SJSA1 (cell line): ENCODE data around the gene RLN1. TPM values are rescaled to one million over a fixed set of nuclear protein-coding genes. Genes with fewer than 3 reads are reported as not detected.
"Not testable (repeated sequence)": the region's sequence is repeated elsewhere in the genome, so short reads cannot be mapped to it uniquely, and the experiment has no call there.

Experiments
- DNase-seq, 2 experiments: peaks; one replicate each; pipeline ENCODE4 v3.0.0-alpha.2; 2015 to 2020; ENCODE audit warnings: low spot score in 2 of 2, low read depth in 1 of 2
- H3K27ac ChIP-seq: fragments of 250-450 bp; sonication (Bioruptor Pico); 2 replicates; pipeline ENCODE4 v1.5.1; 2020; ENCODE audit warnings: mild to moderate bottlenecking, moderate library complexity
- H3K27me3 ChIP-seq: fragments of 250-450 bp; sonication (Bioruptor Pico); replicated peaks from 2 replicates; pipeline ENCODE4 v1.5.1; 2020; ENCODE audit warnings: mild to moderate bottlenecking, moderate library complexity
- H3K36me3 ChIP-seq: fragments of 250-450 bp; sonication (Bioruptor Pico); 2 replicates; pipeline ENCODE4 v1.5.1; 2020; ENCODE audit warnings: mild to moderate bottlenecking
- H3K4me1 ChIP-seq: fragments of 250-450 bp; sonication (Bioruptor Pico); replicated peaks from 2 replicates; pipeline ENCODE4 v1.6.1; 2021; ENCODE audit warnings: mild to moderate bottlenecking
- H3K4me3 ChIP-seq: fragments of 250-450 bp; sonication (Bioruptor Pico); 2 replicates; pipeline ENCODE4 v1.5.1; 2020; ENCODE audit warnings: mild to moderate bottlenecking
- H3K9me3 ChIP-seq: fragments of 250-450 bp; sonication (Bioruptor Pico); replicated peaks from 2 replicates; pipeline ENCODE4 v1.5.1; 2020; ENCODE audit warnings: mild to moderate bottlenecking
- total RNA-seq: library from RNA; depleted of rRNA; stranded (reverse); fragments of >200 nt; shearing (Covaris generic); gene quantifications from 2 replicates; pipeline ENCODE4 v1.2.3, GENCODE V29; 2014; rRNA removed

Gene RLN1
- not detected in 2 replicates for total RNA-seq

GRCh38 chr9:5338992-5339981, at the start of gene RLN1:
TSS of gene RLN1 (minus strand) at chr9:5339876. CDS start at chr9:5339746, 130 bp downstream.
- not testable (repeated sequence) for H3K36me3 ChIP-seq, DNase-seq, H3K4me1 ChIP-seq, H3K27ac ChIP-seq, H3K4me3 ChIP-seq, H3K27me3 ChIP-seq, H3K9me3 ChIP-seq

- Histone ChIP-seq H3K27me3 (no peaks in the 10 kb centered on the region), H3K27ac (no peak overlapping the region), H3K4me1 (peaks cover 23% of the 10 kb centered on the region), H3K9me3 (no peaks in the 10 kb centered on the region), H3K36me3 (no peaks in the 10 kb centered on the region), H3K4me3 (no peak overlapping the region)
- peak; percentile 53 to 59 for DNase-seq
Measured at GRCh38 chr9:5389109-5389732, 49.5 kb upstream of the RLN1 start.

DNA sequence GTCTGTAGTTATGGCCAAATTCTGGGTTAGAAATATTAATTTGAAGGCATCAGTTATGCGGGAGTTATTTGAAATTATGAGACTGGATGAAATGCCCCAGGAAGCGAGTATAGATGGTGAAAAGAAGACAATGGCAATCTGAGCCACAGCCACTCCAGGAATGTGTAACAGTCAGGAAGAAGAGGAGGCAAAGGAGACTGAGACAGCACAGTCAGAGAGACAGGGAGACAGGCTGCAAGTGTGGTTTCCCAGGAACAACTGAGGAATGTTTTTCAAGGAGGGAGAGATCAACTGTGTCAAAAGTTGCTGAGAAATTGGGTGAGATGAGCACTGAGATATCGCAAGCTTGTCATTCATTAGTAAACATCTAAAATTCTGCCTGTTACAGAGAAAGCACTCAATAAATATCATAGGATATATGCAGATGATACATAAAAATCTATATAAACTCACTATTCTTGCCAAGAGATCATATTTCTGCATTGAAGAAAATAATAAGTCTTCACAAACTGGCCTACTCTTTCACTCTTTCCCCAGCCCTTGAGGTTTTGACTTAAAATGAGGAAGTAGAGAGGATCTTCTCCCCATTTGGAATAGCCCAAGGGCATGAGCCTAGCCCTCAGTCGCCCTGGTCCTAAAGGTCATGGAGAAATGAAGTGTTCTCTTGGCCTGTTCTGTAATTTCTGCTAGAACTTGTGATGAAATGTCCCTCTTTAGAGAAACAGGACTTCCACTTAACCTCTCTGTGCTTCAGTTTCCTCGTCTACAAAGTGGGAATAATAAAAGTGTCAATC, 48.5 kb upstream of the RLN1 start:
- H3K9me3 ChIP-seq: no peaks in the 10 kb centered on the region
- no peak overlapping the region for H3K4me3 ChIP-seq
- H3K36me3 ChIP-seq: no peaks in the 10 kb centered on the region
- peaks cover 23% of the 10 kb centered on the region for H3K4me1 ChIP-seq
- peak overlapping the region; percentile 77 for H3K27ac ChIP-seq
- DNase-seq: peak; percentile 44 to 47
- H3K27me3 ChIP-seq: no peaks in the 10 kb centered on the region

DNA sequence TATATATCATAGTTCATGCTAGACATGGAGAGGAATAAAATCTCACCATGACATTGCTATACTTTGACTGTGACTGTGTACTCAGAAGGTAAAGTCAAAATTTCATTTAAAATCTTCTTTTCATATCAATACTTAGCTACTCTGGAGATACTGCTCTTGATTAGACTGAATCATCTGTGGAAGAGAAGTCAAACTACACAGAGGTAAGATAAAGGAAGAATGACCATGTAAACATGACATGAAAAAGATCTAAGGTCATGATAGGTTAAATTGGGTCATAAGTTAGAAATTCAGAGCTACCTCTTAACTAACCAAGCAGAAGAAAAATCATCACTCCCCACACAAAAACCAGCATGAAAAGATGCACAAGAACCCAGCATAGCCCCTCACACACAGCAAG, 44.8 kb upstream of the RLN1 start:
- Histone ChIP-seq H3K4me1 (peaks cover 20% of the 10 kb centered on the region), H3K4me3 (no peak overlapping the region), H3K36me3 (no peaks in the 10 kb centered on the region), H3K27ac (no peak overlapping the region), H3K9me3 (no peaks in the 10 kb centered on the region), H3K27me3 (no peaks in the 10 kb centered on the region)
- DNase-seq: no peak

DNA sequence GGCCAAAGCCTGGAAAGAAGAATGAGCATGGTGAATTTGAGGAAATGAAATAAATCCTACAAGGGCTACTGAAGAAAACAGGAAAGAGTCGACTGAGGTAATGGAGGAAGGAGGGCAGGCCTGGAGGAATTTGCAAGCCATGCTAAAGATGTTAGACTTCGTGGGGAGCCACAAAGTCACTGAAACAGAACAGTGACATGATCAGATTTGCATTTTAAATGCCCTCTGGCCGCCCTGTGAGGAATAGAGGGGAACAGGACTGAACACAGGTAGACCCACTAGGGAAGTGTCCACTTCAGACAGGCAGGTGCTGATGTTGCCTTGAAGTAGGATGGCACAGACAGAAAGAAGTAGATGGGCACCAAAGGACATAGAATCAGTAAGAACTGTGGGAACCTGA, 42.8 kb upstream of the RLN1 start:
- H3K36me3 ChIP-seq: no peaks in the 10 kb centered on the region
- H3K9me3 ChIP-seq: no peaks in the 10 kb centered on the region
- H3K4me1 ChIP-seq: peaks cover under 1% of the 10 kb centered on the region
- no peak for DNase-seq
- H3K4me3 ChIP-seq: no peak overlapping the region
- H3K27me3 ChIP-seq: no peaks in the 10 kb centered on the region
- no peak overlapping the region for H3K27ac ChIP-seq

GRCh38 chr9:5375790-5376477, 36.3 kb upstream of the RLN1 start:
- Histone ChIP-seq H3K4me1 (no peaks in the 10 kb centered on the region), H3K27ac (no peak overlapping the region), H3K36me3 (no peaks in the 10 kb centered on the region), H3K4me3 (no peak overlapping the region), H3K9me3 (no peaks in the 10 kb centered on the region), H3K27me3 (no peaks in the 10 kb centered on the region)
- no peak for DNase-seq

DNA sequence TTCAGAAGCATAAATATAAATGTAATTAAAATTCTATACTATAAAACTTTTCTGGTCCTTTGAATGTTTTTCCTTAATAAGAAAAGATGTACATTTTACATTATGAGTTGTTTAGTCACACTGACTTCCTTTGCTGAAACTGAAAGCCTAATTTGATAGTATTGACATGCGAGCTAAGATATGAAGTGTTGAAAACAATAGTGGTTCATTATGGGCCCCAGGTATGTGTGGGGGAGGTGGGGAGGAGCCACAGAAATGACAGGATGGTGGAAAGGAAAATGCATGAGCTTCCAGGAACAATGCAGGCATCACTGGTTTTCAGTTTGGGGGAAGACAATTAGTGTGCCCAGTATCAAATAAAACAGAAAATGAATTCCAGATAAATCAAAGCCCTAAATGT, 35.4 kb upstream of the RLN1 start:
- Histone ChIP-seq H3K36me3 (no peaks in the 10 kb centered on the region), H3K27me3 (no peaks in the 10 kb centered on the region), H3K4me1 (no peaks in the 10 kb centered on the region), H3K27ac (no peak overlapping the region), H3K9me3 (no peaks in the 10 kb centered on the region), H3K4me3 (no peak overlapping the region)
- DNase-seq: no peak

GRCh38 chr9:5364294-5365024, 24.8 kb upstream of the RLN1 start:
- Histone ChIP-seq H3K27me3 (no peaks in the 10 kb centered on the region), H3K9me3 (no peaks in the 10 kb centered on the region), H3K4me3 (no peak overlapping the region), H3K4me1 (no peaks in the 10 kb centered on the region), H3K27ac (no peak overlapping the region), H3K36me3 (no peaks in the 10 kb centered on the region)
- no peak for DNase-seq

DNA sequence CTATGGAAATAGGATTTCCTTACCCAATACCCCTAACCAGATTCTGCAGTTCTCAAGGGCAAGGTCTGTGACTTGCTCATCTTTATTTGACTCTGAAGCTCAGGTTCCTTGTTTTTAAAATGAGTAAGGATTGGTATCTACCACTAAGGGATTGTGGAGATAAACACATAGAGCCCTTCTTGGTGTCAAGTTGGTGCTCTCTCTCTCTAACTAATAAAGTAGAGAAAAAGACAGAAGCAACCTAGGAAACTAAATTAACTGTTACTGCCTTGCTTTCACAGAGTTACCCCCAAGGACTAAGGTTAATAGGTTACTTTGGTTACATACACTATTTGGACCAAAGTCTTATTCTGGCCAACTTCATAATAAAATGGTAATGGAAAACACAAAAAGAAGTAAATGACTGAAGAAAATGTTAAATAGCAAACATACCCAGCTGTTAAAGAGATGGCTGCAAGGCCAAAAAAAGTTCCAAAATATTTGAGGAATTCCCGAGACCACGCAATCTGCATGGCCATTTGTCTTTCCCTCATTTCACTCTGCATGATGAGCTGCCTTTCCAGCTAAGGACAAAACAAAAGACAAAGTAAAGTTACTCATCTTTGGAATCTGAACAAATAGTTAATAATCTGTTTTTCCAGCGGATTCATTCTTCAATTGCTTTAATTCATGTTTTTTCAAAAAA, 21.8 kb upstream of the RLN1 start:
- Histone ChIP-seq H3K27ac (no peak overlapping the region), H3K27me3 (no peaks in the 10 kb centered on the region)
- no peak for DNase-seq

GRCh38 chr9:5360341-5360740, 20.7 kb upstream of the RLN1 start:
- Histone ChIP-seq H3K27me3 (no peaks in the 10 kb centered on the region), H3K36me3 (no peaks in the 10 kb centered on the region), H3K27ac (no peak overlapping the region), H3K4me1 (no peaks in the 10 kb centered on the region), H3K4me3 (no peak overlapping the region), H3K9me3 (no peaks in the 10 kb centered on the region)
- no peak for DNase-seq

More for the DNA sequence above, 21.8 kb upstream of the RLN1 start:
- Histone ChIP-seq H3K36me3 (no peaks in the 10 kb centered on the region), H3K9me3 (no peaks in the 10 kb centered on the region), H3K4me1 (no peaks in the 10 kb centered on the region), H3K4me3 (no peak overlapping the region)

GRCh38 chr9:5357431-5358105, 17.9 kb upstream of the RLN1 start:
- no peak for DNase-seq
- H3K36me3 ChIP-seq: no peaks in the 10 kb centered on the region
- H3K4me1 ChIP-seq: no peaks in the 10 kb centered on the region
- H3K9me3 ChIP-seq: no peaks in the 10 kb centered on the region
- no peak overlapping the region for H3K27ac ChIP-seq
- no peaks in the 10 kb centered on the region for H3K27me3 ChIP-seq
- no peak overlapping the region for H3K4me3 ChIP-seq

DNA sequence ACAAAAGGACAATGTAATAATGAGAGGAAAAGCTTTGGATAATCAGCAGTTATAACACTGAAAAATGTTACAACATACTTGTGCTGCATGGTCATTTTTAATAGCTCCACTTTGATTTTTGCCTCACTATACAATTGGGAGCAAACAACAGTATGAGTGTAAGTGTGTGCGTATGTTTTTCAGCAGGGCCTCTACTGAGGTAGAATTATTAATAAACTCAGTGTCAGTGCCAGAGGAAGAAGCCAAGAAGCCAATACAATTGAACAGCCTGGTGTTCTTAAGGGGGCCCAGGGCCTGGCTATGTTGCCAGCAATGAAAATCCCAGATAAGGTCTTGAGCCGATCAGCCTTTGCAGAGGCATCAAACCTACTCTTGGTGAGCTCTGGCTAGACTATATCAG, 16.1 kb upstream of the RLN1 start:
- no peak overlapping the region for H3K27ac ChIP-seq
- no peak for DNase-seq
- H3K27me3 ChIP-seq: no peaks in the 10 kb centered on the region
- H3K36me3 ChIP-seq: no peaks in the 10 kb centered on the region
- no peak overlapping the region for H3K4me3 ChIP-seq
- no peaks in the 10 kb centered on the region for H3K4me1 ChIP-seq
- H3K9me3 ChIP-seq: no peaks in the 10 kb centered on the region
